GM21528 (cell line): ENCODE data around the gene PRDM5.

Experiments used
- ATAC-seq: cut with Tn5 transposase; IDR thresholded peaks from one replicate; pipeline ENCODE4 v1.9.1; 2021; ENCODE audit warnings: mild to moderate bottlenecking, moderate library complexity; ENCODE audit not compliant: unreplicated experiment, low FRiP score

The PRDM5 gene

DNA sequence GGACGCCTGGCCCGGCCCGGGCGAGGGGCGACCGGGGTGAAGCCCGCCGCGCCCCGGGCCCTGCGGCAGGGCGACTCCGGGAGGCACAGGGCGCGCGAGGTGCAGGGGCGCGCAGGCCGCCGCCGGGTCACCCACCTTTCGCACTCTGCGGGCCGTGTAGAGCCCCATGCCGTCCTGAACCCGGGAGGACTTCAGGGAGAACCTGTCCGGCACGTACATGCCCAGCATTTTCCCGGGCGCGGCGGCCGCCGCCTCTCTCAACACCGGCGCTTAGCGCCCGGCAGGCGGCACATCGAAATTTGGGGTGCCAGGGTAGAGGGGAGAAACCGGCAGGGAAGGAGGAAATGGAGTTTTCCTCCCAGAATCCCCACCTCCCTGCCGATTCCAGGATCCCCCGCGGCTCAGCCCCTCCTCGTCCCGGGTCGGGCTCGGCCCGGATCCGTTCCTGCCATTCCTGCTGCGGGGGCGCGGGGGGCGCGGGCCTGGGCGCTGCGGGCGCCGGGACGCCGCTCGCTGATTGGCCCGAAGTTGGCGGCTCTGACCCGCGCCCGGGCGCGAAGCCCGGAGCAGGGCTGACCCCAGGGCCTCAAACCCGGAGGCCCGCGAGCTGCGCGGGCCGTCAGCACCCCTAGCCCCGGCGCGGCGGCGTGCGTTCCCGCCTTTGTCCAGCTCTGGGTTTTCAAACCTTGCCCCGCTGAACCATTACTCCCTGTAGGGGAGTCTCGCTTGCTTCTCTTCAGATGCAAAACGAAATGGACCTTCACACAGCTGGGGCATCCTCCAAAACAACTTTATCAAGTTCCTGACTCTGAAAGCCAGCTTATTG, at the start of gene PRDM5:
PRDM5 (minus strand) TSS at position 346 of the 826 bp plus-strand sequence; CDS start at position 228, 118 bp downstream.
- ATAC-seq, result no peak

DNA sequence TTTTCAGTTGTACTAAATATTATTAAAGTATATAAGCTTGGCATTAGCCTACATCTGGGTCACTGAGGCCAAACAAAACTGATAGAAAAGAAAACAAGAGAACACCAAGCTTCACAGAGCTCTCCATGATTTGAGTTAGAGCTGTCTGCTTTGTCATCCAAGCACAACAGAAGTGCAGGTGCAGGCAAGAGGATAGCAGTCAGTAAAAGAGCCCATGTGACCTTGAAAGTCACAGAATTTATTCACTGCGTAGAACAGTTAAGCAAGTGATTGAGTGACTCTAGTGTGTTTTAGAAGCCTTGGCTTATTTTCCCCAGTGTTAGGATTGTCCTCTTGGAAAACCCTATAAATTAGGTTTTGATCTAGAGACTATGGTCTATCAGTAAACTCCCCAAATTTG, 49.4 kb upstream of the PRDM5 start:
- ATAC-seq, result no peak

DNA sequence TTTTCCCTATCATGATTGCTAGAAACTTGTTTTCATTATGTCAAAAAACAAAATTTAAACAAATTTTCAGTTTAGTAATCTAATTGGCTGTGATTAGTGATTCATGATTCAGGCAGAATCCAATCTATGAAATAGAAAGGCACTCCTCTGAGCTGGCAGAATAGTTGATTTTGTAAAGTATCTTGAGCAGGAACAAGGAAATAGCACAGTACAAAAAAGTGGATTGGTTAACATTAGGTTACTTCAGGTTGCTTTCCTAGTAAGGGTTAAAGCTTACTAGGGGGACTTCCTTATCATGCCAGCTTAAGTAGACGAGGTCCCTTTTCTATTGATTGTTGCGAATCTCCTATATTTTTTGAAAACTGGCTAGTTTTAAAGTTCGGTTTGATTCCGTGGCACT, 43.4 kb upstream of the PRDM5 start:
- ATAC-seq, result no peak

DNA sequence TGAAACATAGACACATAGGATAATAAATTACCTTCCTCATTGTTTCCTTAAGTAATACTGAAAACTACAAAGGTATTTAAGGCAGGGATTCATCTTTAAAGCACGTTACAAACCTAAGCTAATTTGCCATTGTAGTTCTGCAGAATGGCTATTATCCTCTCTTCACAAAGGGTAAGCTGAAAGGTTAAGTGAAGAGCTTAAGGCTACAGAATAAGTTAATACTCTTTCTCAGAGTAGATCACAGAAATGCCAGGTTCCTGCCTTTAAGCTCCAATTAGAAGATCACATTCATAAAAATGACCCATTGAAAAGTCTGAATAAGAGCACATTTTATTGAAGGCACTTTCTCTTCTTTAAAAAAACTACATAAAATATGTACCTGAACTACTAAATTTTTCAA, 42.1 kb upstream of the PRDM5 start:
- no peak for ATAC-seq

DNA sequence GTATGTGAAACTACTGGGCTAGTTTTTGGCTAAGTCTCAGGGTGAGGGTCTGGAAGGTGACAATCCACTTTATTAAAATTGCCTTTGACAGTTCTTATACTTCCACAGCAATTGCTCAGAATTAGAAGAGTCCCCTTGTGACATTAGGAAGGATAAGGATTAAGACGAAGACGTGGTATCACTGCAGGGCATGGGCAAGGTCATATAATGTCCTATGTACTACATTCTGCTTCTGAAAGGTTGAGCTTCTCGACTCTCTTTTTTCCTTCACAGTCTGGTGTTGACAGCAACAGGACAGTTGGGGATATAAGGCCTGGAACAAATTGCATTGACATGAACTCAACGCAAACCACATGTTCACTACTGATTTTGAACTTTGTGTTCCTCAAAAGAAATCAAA, 40.9 kb upstream of the PRDM5 start:
- ATAC-seq, result no peak

DNA sequence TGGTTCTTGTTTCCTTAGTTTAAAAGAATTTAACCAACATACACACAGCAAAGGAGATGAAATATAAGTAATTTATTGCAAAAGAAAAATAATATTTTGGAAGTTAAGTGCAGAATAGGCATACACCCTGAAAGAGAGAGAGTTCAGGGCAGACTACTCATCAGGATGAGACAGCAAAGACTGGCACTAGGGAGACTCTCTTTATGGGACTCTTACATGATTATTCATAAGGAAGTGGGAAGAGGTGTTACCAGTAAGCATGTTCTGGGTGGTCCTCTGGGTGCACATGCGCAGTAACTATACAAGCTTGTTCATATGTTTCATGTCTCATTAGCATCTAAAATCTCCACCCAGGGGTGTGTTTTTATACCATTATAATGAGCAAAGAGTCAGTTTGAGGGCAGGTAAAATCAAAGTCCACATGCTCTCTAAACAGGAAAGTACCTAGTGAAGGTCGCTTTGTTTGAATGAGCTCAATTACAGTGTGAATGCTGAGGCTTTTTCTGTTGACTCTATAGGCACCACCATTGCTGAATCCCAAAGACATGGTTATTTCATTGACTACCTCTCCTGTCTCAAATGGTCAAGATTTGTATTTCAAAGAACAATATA, 38.2 kb upstream of the PRDM5 start:
- ATAC-seq, result no peak

DNA sequence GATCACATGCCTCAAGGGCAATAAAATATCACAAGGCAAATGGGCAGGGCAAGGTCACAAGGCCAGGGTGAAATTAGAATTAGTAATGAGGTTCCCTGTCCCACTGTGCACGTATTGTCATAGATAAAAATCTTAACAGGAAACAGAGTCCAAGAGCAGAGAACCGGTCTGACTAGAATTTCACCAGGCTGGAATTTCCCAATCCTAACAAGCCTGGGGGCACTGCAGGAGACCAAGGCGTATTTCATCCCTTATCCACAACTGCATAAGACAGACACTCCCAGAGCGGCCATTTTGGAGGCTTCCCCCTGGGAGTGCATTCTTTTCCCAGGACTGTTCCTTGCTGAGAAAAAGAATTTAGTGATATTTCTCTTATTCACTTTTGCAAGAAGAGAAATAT, 25.9 kb upstream of the PRDM5 start:
- ATAC-seq, result no peak

DNA sequence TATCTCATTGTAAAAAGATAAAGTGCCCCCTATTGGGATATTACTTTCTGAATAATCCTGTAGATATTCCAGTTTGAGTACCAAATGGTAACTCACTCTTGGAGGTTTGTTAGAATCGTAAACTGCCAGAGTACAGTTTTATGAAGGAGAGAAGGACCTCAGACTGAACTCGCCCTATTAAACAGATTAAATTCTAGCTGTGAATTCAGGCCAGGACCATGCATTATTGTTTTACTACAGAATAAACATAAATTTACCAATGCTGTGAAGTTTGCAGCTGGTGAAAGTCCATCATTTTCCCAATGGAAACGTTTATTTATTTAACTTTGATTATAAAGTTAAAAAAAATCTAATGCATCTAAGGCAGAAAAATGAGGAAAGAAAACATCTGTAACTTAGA, 20.2 kb upstream of the PRDM5 start:
- no peak for ATAC-seq

DNA sequence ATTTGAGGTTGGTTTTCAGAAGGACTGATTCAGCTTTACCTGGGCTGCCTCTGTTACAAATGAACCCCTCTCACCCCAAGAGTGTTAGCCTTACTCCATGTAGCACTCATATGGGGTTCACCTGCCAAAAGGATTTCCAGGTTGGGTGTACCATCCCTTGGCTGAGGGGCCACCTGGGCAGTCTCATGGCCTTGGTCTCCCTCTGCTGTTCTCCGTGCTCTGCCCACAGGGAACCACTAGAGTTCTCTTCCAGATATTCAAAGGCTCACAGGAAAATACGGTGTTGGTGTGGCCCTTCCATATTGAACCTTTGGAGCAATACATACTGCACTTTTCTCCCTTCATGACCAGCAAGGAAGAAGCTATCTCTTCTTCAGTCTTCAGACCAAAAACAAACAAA, 18.0 kb upstream of the PRDM5 start:
- ATAC-seq, result no peak

DNA sequence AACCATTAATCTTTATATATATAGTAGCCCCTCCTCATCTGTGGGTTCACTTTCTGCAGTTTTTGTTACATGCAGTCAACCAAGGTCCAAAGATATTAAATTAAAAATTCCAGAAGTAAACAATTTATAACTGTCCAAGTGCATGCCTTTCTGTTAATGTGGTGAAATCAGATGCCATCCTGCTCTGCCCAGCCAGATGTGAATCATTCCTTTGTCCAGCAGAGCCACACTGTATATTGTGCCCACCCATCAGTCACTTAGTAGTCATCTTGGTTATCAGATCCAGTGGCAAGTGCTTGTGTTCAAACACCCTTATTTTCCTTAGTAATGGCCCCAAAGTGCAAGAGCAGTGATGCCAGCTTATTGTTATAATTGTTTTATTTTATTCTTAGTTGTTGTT, 17.2 kb upstream of the PRDM5 start:
- no peak for ATAC-seq

DNA sequence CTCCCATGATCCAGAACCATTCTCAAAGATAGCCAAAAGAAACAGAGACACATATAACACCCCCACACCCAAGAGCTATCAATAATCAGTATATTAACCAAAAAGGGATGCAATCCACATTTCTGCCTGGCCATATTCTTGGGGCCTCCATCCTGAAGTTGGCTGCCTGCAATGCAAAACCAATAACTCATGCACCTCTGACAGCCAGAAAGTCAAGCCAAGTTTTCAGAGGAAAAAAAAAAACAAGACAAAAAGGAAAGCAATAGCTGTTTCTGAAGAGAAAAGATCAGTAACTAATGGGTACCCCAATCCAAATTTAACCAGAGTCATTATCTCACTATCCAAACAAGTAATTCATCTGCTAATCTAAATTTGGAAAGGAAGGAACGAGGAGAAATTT, 7.3 kb upstream of the PRDM5 start:
- ATAC-seq, result no peak

DNA sequence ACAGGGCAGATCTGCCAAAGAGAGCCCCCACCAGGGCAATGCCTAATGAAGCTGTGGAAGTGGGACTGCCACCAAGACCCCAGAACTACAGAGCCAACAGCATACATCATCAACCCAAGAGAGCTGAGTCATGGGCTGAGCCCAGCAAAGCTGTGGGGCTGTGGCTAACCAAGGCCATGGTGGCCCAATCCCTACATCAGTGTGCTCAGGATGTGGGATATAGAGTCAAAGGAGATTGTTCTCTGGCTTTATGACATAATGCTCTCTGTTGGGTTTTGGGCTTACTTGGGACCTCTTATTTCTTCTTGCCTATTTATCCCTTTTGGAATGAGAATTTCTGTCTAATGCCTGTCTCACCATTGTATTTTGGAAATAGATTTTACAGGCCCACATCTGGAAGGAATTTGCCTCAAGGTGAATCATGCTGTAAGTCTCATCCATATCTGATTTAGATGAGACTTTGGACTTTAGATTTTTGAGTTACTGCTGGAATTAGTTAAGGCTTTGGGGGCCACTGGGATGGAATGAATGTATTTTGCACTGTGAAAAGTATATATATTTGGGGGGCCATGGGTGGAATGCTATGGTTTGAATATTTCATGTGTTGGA, 5.4 kb upstream of the PRDM5 start:
- ATAC-seq, result no peak

DNA sequence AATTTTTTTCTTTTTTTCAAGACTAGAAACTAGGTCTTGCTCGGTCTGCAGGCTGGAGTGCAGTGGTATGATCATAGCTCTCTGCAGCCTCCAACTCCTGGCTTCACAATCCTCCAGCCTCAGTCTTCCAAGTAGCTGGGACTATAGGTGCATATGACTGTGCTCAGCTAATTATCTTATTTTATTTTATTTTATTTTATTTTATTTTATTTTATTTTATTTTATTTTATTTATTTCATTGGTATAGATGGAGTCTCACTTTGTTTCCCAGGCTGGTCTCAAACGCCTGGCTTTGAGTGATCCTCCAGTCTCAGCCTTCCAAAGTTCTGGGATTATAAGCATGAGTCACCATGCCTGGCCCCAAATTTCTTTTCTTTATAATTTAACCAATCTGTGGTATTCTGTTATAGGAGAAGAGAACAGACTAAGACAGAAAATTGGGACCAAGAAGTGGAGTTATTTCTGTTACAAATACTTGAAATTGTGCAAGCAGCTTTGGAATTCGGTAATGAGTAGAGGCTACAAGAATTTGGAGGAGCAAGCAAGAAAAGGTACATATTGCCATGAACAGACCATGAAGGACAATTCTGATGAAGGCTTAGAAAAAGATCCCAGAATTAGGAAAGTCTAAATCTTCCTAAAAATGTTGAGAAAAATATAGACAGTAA, 4.0 kb upstream of the PRDM5 start:
- no peak for ATAC-seq

DNA sequence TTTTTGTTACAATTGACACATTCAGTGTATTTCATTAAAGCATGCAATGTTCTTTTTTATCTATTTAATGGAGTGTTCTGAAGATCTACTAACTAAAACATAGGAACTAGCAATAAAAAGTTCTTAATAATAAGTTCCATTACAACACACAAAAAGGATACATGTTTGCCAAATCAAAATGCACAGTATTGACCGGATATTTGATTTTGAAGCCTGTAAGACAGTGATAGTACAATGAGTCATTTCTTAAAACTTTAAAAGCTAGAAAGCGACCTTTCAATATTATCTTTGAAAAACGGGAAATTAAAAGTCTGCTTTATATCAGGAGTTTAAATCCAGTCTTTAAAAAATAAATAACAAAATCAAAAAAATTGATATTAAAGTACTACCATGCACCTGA, 2.4 kb upstream of the PRDM5 start:
- ATAC-seq, result no peak

DNA sequence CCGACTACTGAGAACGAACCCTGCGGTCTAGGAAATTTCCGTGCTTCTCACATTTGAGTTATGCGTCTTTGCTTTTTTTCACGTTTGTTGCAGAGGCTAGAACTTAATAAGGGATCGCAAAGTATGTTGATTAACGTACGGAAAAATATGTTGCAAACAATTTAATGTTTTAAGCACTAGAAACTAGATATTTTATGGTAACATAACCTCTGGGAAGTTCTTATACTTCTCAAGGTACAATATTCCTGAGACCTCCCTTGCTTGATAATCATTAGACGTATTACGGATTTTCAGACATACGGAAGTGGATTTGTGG, 639 bp upstream of the PRDM5 start:
- ATAC-seq, result no peak

DNA sequence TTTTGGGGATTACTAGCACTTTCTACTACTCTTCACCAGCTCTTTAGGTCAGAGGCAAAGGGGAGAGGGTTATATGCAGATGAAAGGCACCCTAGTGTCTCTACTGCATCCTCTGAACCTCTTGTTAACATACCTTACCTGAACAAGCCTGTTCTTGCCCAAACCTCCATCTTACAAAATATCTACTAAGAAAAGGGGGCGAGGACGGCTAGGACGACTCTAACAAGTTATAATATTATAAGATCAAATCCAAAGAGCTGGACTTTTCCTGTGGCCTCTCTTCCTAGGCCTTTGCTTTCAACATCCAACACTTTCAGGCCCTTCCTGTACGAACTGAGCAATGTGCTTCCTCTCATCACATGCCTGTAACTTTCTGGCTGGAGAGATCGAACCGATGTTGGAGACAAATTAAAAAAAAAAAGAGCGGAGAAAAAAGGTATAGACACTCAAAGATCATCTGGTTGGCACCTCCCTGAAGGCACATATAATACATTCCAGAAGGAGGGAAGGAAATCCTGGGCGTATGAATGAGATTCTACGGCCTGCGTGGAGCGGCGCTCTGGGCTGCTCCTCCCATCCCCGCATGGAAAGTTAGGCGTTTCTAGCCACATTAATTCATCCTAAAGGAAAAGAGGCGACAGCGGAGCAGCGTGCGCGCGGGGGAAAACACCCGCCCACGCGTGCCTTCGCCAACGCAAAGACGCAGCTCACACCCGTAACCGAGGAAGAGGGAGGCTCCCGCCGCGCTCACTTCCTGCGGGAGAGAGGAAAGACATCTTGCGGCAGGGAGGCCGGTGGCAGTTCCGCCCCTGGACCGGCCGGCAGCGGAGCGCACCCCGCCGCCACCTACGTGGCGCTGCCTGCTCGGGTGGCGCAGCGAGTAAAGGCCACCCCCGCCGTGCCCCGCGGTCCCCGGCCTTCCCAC, 808 bp downstream of the PRDM5 start:
- no peak for ATAC-seq

DNA sequence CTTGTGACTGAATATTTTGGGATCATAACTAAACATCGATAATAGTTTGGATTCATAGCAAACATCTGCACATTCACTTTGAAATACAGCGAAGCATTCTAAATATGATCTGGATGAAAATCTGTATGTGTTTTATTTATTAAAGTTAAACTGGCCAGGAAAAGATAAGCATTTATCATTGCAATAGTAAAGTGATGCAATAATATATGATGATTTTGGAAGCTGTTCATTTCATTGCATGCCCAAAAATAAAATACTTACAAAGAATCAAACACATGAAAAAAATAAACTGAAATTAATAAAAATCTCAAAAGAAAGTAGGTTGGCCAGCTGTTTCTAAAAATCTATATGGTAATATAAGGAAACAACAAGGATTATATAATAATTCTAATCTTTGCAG, 1.9 kb downstream of the PRDM5 start:
- ATAC-seq, result no peak

DNA sequence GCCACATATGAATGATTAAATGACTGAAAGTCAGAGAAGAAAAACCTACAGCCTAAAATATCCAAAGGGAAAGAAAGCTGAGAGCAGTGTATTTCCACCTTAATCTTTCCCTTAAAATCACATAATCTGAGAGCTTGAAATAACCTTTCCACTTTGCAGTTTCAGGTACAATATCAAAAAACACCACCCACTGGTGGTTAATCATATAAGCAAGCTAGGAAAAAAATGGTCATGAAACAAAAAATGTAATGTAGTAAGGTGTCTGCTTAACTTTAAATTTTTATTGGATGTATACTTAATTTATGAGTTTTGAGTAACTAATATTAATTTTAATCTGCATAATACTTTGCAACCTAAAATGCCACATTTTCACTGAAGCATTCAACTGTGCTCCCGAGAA, 3.2 kb downstream of the PRDM5 start:
- no peak for ATAC-seq

DNA sequence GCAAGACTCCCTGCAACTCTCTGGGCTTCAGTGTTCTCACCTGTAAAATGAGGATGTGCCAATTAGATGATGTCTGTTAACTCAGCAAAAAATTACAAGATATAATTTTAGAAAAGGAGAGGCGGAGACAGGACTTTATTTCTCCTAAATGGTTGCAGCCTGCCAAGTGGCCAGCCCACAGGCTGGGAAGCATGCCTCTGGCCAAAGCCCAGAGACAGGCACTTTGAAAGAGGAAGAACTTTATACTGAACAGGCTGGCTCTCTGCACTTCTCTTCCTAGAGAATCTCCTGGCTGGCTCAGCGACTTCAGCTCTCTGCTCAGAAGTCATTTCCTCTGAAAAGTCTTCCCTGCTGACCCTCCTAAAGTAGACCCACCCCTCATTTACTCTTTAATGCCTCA, 3.7 kb downstream of the PRDM5 start:
- ATAC-seq, result no peak

DNA sequence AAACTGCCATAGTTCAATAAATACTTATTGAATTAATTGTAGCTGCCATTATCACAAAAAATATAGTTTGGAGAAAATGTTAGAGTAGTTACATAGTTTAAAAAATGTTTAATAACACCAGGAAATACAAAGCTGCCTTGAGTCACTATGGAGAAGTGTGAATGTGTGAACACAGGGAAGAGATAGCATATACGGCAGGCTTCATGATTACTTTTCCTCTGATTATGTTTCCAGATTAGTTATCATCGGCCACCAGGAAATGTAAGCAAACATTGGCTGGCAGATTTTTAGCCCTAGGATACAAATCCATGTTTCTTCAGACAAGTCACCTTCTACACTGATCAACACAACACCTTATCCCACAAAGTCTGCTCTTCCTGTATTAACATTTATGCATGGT, 4.4 kb downstream of the PRDM5 start:
- no peak for ATAC-seq

DNA sequence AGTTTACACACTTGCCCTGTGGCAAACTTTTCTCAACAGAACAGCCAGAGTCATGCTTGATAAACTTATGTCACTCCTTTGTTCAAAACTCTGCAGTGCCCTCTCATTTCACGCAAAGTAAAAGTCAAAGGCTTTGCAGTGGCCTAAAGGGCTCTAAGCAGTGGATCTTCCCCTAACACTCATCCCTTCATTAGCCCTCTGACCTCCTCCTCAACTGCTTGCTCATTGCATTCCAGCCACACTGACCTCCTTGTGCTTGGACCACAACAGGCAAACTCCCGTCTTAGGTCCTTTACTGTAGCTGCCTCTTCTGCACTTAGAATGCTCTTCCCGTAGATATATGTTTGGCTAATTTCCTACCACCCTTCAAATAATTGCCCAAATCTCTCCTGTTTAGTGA, 5.6 kb downstream of the PRDM5 start:
- ATAC-seq, result no peak
